SK-N-SH (cell line): Measurements from ENCODE around the gene SH3PXD2A. TPM values are rescaled to one million over a fixed set of nuclear protein-coding genes. Genes with fewer than 3 reads are reported as not detected.

Source experiments
- CTCF ChIA-PET: fragments of 300-600, 350-600 bp; formaldehyde crosslinking; extraction: SDS; loops from one replicate; lab custom pipeline; 2021; lab: Yijun Ruan, JAX
- POLR2A ChIA-PET: fragments of 350-600 bp; sonication (Branson Sonifier 250); formaldehyde crosslinking; extraction: SDS; loops from one replicate; lab custom pipeline; 2020; ENCODE audit warnings: antibody characterized with exemption, inconsistent platforms; lab: Yijun Ruan, JAX
- DNase-seq: peaks from one replicate; pipeline ENCODE4 v3.0.0; 2012
- H2AFZ ChIP-seq: fragments of 200-600 bp; sonication (generic); 2 replicates; pipeline ENCODE4 v1.8.1; 2016; ENCODE audit warnings: antibody characterized with exemption, mild to moderate bottlenecking, low read depth
- H3F3A ChIP-seq: fragments of 200-600 bp; sonication (generic); replicated peaks from 2 replicates; pipeline ENCODE3; 2016; ENCODE audit warnings: antibody characterized with exemption, mild to moderate bottlenecking; ENCODE audit not compliant: insufficient read depth
- H3K27ac ChIP-seq, 2 experiments: fragments of 200-500 bp in 1 of 2; fragments of 200-600 bp in 1 of 2; sonication (Bioruptor generic) in 1 of 2; sonication (generic), shearing (Covaris generic) in 1 of 2; 2 replicates each; pipeline versions ENCODE4 v1.5.1 to v1.6.1; 2014 to 2016; ENCODE audit warnings: low read depth in 2 of 2, inconsistent platforms in 1 of 2, low read length in 1 of 2, mild to moderate bottlenecking in 1 of 2, mixed read lengths in 1 of 2
- H3K27me3 ChIP-seq: fragments of 200-600 bp; sonication (generic), shearing (Covaris generic); 2 replicates; pipeline ENCODE4 v1.6.1; 2016; ENCODE audit warnings: mixed run types; ENCODE audit not compliant: insufficient read depth
- H3K36me3 ChIP-seq, 2 experiments: fragments of 200-500 bp in 1 of 2; fragments of 200-600 bp in 1 of 2; sonication (Bioruptor generic) in 1 of 2; sonication (generic) in 1 of 2; replicated peaks in 1 of 2; 2 replicates each; pipeline versions ENCODE3 to v1.5.1; 2014 to 2016; ENCODE audit warnings: low read length in 1 of 2, mild to moderate bottlenecking in 1 of 2; ENCODE audit not compliant: insufficient read depth in 2 of 2, control insufficient read depth in 1 of 2
- H3K4me1 ChIP-seq, 2 experiments: fragments of 200-500 bp in 1 of 2; fragments of 200-600 bp in 1 of 2; sonication (Bioruptor generic) in 1 of 2; sonication (generic), shearing (Covaris generic) in 1 of 2; 2 replicates each; pipeline versions ENCODE4 v1.5.1 to v1.6.1; 2014 to 2016; ENCODE audit warnings: low read depth in 1 of 2, low read length in 1 of 2, mixed run types in 1 of 2; ENCODE audit not compliant: insufficient read depth in 2 of 2, control insufficient read depth in 1 of 2
- H3K4me2 ChIP-seq: fragments of 200-600 bp; sonication (generic), shearing (Covaris generic); 2 replicates; pipeline ENCODE4 v1.6.1; 2017; ENCODE audit warnings: mixed run types
- H3K4me3 ChIP-seq, 2 experiments: fragments of 200-500 bp in 1 of 2; fragments of 200-600 bp in 1 of 2; sonication (Bioruptor generic) in 1 of 2; sonication (generic), shearing (Covaris generic) in 1 of 2; 2 replicates each; pipeline versions ENCODE4 v1.5.1 to v1.8.1; 2014 to 2016; ENCODE audit warnings: low read depth in 2 of 2, inconsistent platforms in 1 of 2, low read length in 1 of 2, mild to moderate bottlenecking in 1 of 2, mixed read lengths in 1 of 2, moderate library complexity in 1 of 2
- H3K79me2 ChIP-seq: fragments of 200-600 bp; sonication (generic); 2 replicates; pipeline ENCODE4 v1.8.1; 2017; ENCODE audit warnings: mild to moderate bottlenecking; ENCODE audit not compliant: insufficient read depth
- H3K9ac ChIP-seq: fragments of 200-600 bp; sonication (generic); 2 replicates; pipeline ENCODE4 v1.6.1; 2017; ENCODE audit warnings: mixed run types
- H3K9me2 ChIP-seq: fragments of 200-600 bp; sonication (generic); 2 replicates; pipeline ENCODE4 v1.6.1; 2017; ENCODE audit warnings: mixed run types
- H3K9me3 ChIP-seq: fragments of 200-600 bp; sonication (generic); 2 replicates; pipeline ENCODE4 v1.6.1; 2017; ENCODE audit warnings: mixed run types, mild to moderate bottlenecking, moderate library complexity
- H4K20me1 ChIP-seq: fragments of 200-600 bp; sonication (generic); 2 replicates; pipeline ENCODE4 v1.6.1; 2017; ENCODE audit warnings: mild to moderate bottlenecking, mixed run types; ENCODE audit not compliant: insufficient read depth
- CHD2 ChIP-seq: fragments of 150-350 bp; IDR thresholded peaks from 2 replicates; pipeline ENCODE4 v1.6.1; 2018; ENCODE audit warnings: low read length; ENCODE audit not compliant: partially characterized antibody
- EP300 ChIP-seq, 2 experiments: IDR thresholded peaks; 2 replicates each; pipeline versions ENCODE4 v1.4.0 to v1.6.1; 2012; ENCODE audit warnings: borderline replicate concordance in 1 of 2, low read depth in 1 of 2, low read length in 1 of 2
- FOXJ3 ChIP-seq: sonication (generic); formaldehyde crosslinking; IDR thresholded peaks from 2 replicates; pipeline ENCODE4 v1.5.1; 2020; ENCODE audit warnings: mild to moderate bottlenecking, missing genetic modification reagents
- FOXM1 ChIP-seq: IDR thresholded peaks from 2 replicates; pipeline ENCODE4 v1.4.0; 2012; ENCODE audit warnings: low read depth, mild to moderate bottlenecking
- GABPA ChIP-seq: IDR thresholded peaks from 2 replicates; pipeline ENCODE4 v1.4.0; 2012; ENCODE audit warnings: low read depth, mild to moderate bottlenecking
- GATA2 ChIP-seq: sonication (generic); formaldehyde crosslinking; IDR thresholded peaks from 2 replicates; pipeline ENCODE4 v1.5.0; 2020; ENCODE audit warnings: mild to moderate bottlenecking, missing genetic modification reagents
- JUND ChIP-seq: IDR thresholded peaks from 2 replicates; pipeline ENCODE4 v1.4.0; 2012
- MAX ChIP-seq: IDR thresholded peaks from 2 replicates; pipeline ENCODE4 v1.4.0; 2012; ENCODE audit warnings: low read depth
- MEF2A ChIP-seq: IDR thresholded peaks from 2 replicates; pipeline ENCODE4 v1.4.0; 2012; ENCODE audit warnings: low read depth, borderline replicate concordance
- MXI1 ChIP-seq: IDR thresholded peaks from 2 replicates; pipeline ENCODE4 v1.6.1; 2012; ENCODE audit warnings: mild to moderate bottlenecking, low read depth, low read length, improper control_type of control experiment
- NFIC ChIP-seq: IDR thresholded peaks from 2 replicates; pipeline ENCODE4 v1.4.0; 2012; ENCODE audit warnings: borderline replicate concordance
- POLR2AphosphoS5 ChIP-seq: IDR thresholded peaks from 2 replicates; pipeline ENCODE4 v1.6.1; 2012; ENCODE audit warnings: low read depth, low read length
- RAD21 ChIP-seq: IDR thresholded peaks from 2 replicates; pipeline ENCODE4 v1.6.1; 2012; ENCODE audit warnings: mild to moderate bottlenecking, low read length
- RCOR1 ChIP-seq: fragments of 150-350 bp; IDR thresholded peaks from 2 replicates; pipeline ENCODE4 v1.6.1; 2017; ENCODE audit warnings: antibody characterized with exemption, low read length
- REST ChIP-seq: IDR thresholded peaks from 2 replicates; pipeline ENCODE4 v1.6.1; 2012; ENCODE audit warnings: mild to moderate bottlenecking, low read depth, low read length, moderate library complexity
- RFX5 ChIP-seq: IDR thresholded peaks from 2 replicates; pipeline ENCODE4 v1.6.1; 2012; ENCODE audit warnings: mild to moderate bottlenecking, improper control_type of control experiment, low read length
- RXRA ChIP-seq: IDR thresholded peaks from 2 replicates; pipeline ENCODE4 v1.4.0; 2012; ENCODE audit warnings: low read depth, mild to moderate bottlenecking, borderline replicate concordance
- SIN3A ChIP-seq: IDR thresholded peaks from 2 replicates; pipeline ENCODE4 v1.6.1; 2012; ENCODE audit warnings: low read depth, mild to moderate bottlenecking, low read length, moderate library complexity, borderline replicate concordance
- SMC3 ChIP-seq: IDR thresholded peaks from 2 replicates; pipeline ENCODE4 v1.6.1; 2012; ENCODE audit warnings: low read depth, low read length, improper control_type of control experiment
- TAF1 ChIP-seq: IDR thresholded peaks from 2 replicates; pipeline ENCODE4 v1.6.1; 2012; ENCODE audit warnings: low read depth, mild to moderate bottlenecking, low read length, moderate library complexity, borderline replicate concordance
- TCF12 ChIP-seq: IDR thresholded peaks from 2 replicates; pipeline ENCODE4 v1.4.0; 2012
- TEAD4 ChIP-seq: IDR thresholded peaks from 2 replicates; pipeline ENCODE4 v1.4.0; 2012; ENCODE audit warnings: mild to moderate bottlenecking, borderline replicate concordance; ENCODE audit not compliant: insufficient read depth
- YY1 ChIP-seq: IDR thresholded peaks from 2 replicates; pipeline ENCODE4 v1.4.0; 2012; ENCODE audit warnings: low read depth, mild to moderate bottlenecking
- WGBS: methylation state at CpG from one replicate; pipeline ENCODE4 v1.1.6; 2017; ENCODE audit warnings: low lambda C conversion rate; 5-methylcytosine and 5-hydroxymethylcytosine counted together
- polyA plus RNA-seq, 3 experiments: library from polyadenylated mRNA; depleted of rRNA; stranded (reverse); fragments of >200 nt; gene quantifications; 2 replicates each; pipeline ENCODE4 v1.2.3, GENCODE V29; 2012
- TF ChIP-seq, protein P1 (sequence below): fragments of 150-350 bp; IDR thresholded peaks from 2 replicates; pipeline ENCODE4 v1.6.1; 2017; ENCODE audit warnings: antibody characterized with exemption, low read length, low read depth, borderline replicate concordance
- TF ChIP-seq, protein P2 (sequence below): IDR thresholded peaks from 2 replicates; pipeline ENCODE4 v1.4.0; 2012; ENCODE audit warnings: low read depth, borderline replicate concordance

The SH3PXD2A gene
- polyA plus RNA-seq, 1 of the 3 experiments (the other 2 are of a cell fraction), result 2.5 TPM

DNA sequence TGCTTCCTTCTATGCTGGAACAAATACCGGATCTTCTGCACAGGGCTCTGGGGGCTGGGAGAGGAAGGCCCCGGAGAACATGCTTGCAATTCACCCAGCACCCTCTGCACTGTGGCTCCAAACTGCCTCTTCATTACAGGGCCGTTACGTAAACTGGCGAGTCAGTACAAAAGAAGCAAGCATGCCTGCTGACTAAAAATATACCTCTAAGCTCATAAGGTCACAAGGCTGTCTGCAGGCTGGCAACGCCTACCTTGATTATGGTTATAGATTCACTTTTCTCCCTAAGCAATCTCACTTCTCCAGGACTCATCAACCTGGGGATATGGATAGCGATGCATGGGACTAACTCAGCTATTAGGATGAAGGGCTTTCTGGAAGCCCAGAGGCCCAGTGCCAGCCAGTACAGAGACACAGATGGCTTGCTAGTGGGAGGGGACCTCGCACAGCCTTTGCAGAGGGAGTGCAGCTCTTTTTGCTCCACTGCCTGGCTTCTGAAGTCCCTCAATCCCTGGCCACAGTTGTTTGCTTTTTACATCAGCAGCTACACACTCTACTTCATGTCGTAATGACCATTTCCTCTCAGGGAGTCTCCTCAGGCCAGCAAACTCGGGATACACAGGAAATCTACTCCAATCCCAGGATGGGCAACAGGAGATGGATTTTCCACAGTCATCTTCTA lies 96.1 kb downstream of the SH3PXD2A start:
- H4K20me1 ChIP-seq, result no peaks in the 10 kb centered on the region
- peaks cover 16% of the 10 kb centered on the region for H3F3A ChIP-seq
- peaks cover 38 to 55% of the 10 kb centered on the region in 2 experiments; a peak in 3 of 4 replicates for H3K4me1 ChIP-seq
- ChIA-PET CTCF (interaction anchor here (1.0 to 1.4 kb wide), 4 partner anchors 11 to 95 kb away, joined by 3 to 5 read pairs (median 3); no protein-coding TSS in a partner anchor), POLR2A (no interaction called here)
- H3K27me3 ChIP-seq, result no peaks in the 10 kb centered on the region
- no peak overlapping the region for H2AFZ ChIP-seq
- H3K27ac ChIP-seq, result peak overlapping the region; percentile 31 to 66
- H3K4me3 ChIP-seq, result no peak overlapping the region
- peak; percentile 42 for DNase-seq
- no peaks in the 10 kb centered on the region for H3K36me3 ChIP-seq
- H3K9me2 ChIP-seq, result no peaks in the 10 kb centered on the region
- WGBS, result 46% methylated on average over 10 of the region's 10 CpGs
- H3K79me2 ChIP-seq, result peaks cover 17% of the 10 kb centered on the region
- 0 out of 2 replicates have a peak, but pooled peaks have one; percentile 8 for TF ChIP-seq NFIC
- TF ChIP-seq, protein P1, sequence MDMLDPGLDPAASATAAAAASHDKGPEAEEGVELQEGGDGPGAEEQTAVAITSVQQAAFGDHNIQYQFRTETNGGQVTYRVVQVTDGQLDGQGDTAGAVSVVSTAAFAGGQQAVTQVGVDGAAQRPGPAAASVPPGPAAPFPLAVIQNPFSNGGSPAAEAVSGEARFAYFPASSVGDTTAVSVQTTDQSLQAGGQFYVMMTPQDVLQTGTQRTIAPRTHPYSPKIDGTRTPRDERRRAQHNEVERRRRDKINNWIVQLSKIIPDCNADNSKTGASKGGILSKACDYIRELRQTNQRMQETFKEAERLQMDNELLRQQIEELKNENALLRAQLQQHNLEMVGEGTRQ, result no peak
- TF ChIP-seq TAF1, result no peak
- TF ChIP-seq MEF2A, result peak; percentile 48; the same call in 1 of the 2 replicates
- peak; percentile 36; the same call in 1 of the 2 replicates for TF ChIP-seq TCF12
- TF ChIP-seq MXI1, result no peak
- no peak for TF ChIP-seq TEAD4
- TF ChIP-seq FOXJ3 (CRISPR knock-in tag), result no peak
- no peak for TF ChIP-seq FOXM1
- no peak for TF ChIP-seq SIN3A
- TF ChIP-seq YY1, result no peak
- 0 out of 2 replicates have a peak, but pooled peaks have one; percentile 38 for TF ChIP-seq MAX
- peak; percentile 30; the same call in 1 of the 2 replicates for TF ChIP-seq RXRA
- TF ChIP-seq, protein P2, sequence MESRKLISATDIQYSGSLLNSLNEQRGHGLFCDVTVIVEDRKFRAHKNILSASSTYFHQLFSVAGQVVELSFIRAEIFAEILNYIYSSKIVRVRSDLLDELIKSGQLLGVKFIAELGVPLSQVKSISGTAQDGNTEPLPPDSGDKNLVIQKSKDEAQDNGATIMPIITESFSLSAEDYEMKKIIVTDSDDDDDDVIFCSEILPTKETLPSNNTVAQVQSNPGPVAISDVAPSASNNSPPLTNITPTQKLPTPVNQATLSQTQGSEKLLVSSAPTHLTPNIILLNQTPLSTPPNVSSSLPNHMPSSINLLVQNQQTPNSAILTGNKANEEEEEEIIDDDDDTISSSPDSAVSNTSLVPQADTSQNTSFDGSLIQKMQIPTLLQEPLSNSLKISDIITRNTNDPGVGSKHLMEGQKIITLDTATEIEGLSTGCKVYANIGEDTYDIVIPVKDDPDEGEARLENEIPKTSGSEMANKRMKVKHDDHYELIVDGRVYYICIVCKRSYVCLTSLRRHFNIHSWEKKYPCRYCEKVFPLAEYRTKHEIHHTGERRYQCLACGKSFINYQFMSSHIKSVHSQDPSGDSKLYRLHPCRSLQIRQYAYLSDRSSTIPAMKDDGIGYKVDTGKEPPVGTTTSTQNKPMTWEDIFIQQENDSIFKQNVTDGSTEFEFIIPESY, result no peak
- no peak for TF ChIP-seq GABPA
- TF ChIP-seq EP300 (IDR thresholded peaks at IDR 0.05; ENCODE audit: borderline replicate concordance in 1 of 2, low read depth in 1 of 2, low read length in 1 of 2), result no peak
- TF ChIP-seq JUND, result no peak
- no peak for TF ChIP-seq GATA2 (CRISPR knock-in tag)
- TF ChIP-seq POLR2AphosphoS5, result no peak
- no peak for TF ChIP-seq RCOR1
- no peak for TF ChIP-seq CHD2
- TF ChIP-seq RAD21, result no peak
- no peak for TF ChIP-seq SMC3
- TF ChIP-seq REST, result no peak
- TF ChIP-seq RFX5, result no peak
- H3K9ac ChIP-seq, result no peak overlapping the region
- H3K9me3 ChIP-seq, result no peaks in the 10 kb centered on the region
- peak overlapping the region; percentile 36 for H3K4me2 ChIP-seq
